SIG-M5 treated with dmso at 0.1 percent for 504 hours (cell line): ENCODE results near the gene MTCL1.
A peak's percentile ranks its signal among the peaks of the same experiment; 100 is the strongest.

Experiments
- DNase-seq: peaks from one replicate; lab custom pipeline; 2025; ENCODE audit not compliant: unreplicated experiment; lab: John Stamatoyannopoulos, UW

MTCL1 gene

DNA sequence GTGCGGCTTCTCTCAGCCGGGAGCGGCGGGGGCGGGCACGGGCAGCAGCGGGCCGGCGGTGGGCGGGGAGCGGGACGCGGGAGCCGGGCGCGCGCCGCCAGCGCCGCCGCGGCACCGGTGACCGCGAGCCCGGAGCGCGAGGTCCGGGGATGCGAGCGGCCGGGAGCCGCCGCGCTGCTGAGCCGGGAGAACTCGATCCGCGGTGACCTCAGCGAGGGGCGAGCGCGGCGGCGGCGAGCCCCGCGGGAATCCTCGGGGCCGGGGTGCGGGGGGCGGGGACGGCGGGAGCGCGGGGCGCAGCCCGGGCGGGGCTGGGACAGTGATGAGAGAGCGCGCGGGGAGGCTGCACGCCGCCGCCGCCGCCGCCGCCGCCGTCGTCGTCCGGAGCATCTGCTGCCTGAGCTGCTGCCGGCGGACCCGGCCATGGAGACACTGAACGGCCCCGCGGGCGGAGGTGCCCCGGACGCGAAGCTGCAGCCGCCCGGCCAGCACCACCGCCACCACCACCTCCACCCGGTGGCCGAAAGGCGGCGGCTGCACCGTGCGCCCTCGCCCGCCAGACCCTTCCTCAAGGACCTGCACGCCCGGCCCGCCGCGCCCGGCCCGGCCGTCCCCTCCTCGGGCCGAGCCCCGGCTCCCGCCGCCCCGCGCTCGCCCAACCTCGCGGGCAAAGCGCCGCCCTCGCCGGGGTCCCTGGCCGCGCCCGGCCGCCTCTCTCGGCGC lies at the start of gene MTCL1:
MTCL1 (plus strand) TSS at position 319 of the 723 bp plus-strand sequence; CDS start at position 424, 105 bp downstream.
- DNase-seq: peak; percentile 26

- no peak for DNase-seq
These were observed 49.1 kb upstream of the MTCL1 start for GRCh38 chr18:8656232-8656631.

- no peak for DNase-seq
These were observed 48.1 kb upstream of the MTCL1 start for GRCh38 chr18:8657050-8657820.

GRCh38 chr18:8657873-8658470 lies 47.4 kb upstream of the MTCL1 start:
- no peak for DNase-seq

- no peak for DNase-seq
These were observed 46.4 kb upstream of the MTCL1 start for GRCh38 chr18:8658858-8659485.

DNA sequence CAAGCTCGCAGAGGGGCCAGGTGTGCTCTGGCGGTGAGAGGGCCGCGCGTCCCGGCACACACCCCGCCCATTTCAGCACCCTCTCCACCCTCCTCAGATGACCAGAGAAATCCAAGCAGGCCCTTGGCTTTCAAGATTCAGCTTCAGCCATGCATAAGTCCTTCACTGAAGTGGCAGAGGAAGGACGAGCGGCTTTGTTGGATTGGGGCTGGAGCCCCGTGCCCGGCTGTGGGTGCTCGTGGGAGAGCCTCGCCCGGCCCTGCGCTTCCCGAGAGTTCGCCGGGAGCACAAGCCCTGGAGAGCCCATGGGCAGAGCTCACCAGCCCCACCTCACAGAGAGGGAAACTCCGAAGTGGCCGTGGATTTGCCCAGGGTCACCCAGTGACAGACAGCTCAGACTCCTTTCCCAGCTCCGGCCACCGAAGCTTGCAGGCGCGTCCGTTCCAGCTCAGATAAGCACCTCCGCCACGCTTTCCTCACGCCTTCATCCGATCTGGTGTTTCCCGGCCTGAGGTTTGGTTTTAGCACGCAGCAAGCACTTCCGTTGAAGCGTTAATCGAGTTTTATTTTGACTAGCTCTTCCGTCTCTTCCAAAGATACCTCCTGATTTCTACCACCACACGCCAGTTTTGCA lies 45.6 kb upstream of the MTCL1 start:
- DNase-seq: no peak

GRCh38 chr18:8660316-8660715 lies 45.0 kb upstream of the MTCL1 start:
- no peak for DNase-seq

- DNase-seq: no peak
These were observed 43.4 kb upstream of the MTCL1 start for GRCh38 chr18:8661754-8662559.

DNA sequence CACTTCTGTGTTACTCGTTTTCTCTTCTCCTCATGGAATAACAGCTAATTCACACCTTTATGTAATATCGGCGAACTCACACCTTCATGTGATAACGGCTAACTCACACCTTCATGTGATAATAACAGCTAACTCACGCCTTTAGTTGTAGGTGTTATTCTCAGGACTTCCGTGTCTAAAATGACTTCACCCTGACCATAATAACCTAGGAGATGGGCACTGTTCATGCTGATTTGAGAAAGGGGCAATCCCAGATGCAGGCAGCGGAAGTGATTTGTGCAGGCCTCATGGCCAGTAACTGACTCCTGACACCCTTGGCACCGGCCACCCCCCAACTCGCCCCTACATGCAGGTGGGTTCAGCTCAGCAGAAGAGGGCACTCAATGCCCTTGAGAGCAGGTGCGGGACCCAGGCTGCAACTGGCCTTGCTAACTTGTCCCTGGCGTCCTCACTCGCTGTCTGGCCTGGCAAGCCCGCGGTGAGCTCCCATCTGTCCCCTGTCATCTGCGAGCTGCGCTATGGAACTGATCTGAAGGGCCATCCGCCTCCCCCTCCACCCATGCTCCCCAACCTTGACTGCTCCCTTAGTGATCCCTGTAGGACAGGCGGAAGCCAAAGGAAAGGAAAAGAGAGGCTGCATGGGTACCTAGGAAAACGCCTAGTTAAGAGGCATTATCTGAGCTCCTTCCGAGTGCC lies 42.6 kb upstream of the MTCL1 start:
- DNase-seq: no peak

GRCh38 chr18:8667846-8668245 lies 37.5 kb upstream of the MTCL1 start:
- no peak for DNase-seq

GRCh38 chr18:8668381-8668780 lies 37.0 kb upstream of the MTCL1 start:
- no peak for DNase-seq

- no peak for DNase-seq
These were observed 35.8 kb upstream of the MTCL1 start for GRCh38 chr18:8669571-8669970.

DNA sequence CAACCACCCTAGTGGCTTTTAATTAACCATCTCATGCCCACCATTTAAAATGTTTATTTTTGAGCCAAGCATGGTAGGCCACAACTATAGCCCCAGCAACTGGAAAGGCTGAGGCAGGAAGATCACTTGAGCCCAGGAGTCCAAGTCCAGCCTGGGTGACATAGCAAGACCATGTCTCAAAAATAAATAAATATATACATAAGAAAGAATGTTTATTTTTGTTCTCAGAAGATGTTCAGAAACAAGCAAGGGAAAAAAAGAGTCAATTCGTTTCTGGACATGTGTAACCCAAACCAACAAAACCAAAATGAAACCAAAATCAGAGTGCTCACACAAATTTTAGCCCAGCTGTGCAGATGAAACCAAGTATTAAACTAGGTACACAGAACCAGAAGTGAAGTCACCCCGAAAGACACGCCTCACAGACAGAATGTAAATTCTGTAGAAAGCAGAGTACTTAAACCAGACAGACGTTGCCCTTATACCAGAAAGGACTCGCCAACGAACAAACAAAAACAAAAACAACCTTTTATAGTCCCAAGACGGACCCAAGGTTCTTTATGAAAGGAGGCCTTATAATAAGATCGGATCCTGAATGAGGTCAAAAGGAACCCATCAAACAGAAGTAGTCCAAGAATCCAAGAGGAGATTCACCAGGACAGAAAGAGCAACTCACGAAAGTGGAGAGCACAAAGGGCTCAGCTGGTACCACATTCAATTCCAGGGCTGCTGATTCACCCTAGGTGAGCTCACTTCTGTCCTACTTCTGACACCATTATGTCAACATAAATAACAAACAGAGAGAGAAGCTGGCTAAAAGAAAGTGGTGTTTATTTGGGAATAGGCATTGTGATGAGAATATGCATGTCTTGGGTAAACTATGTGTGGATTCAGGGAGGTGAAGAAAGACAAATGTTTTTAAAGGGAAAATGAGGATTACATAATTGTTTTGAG lies 31.8 kb upstream of the MTCL1 start:
- DNase-seq: no peak

- DNase-seq: no peak
These were observed 30.3 kb upstream of the MTCL1 start for GRCh38 chr18:8675057-8675456.

- DNase-seq: no peak
These were observed 24.2 kb upstream of the MTCL1 start for GRCh38 chr18:8681196-8681595.

DNA sequence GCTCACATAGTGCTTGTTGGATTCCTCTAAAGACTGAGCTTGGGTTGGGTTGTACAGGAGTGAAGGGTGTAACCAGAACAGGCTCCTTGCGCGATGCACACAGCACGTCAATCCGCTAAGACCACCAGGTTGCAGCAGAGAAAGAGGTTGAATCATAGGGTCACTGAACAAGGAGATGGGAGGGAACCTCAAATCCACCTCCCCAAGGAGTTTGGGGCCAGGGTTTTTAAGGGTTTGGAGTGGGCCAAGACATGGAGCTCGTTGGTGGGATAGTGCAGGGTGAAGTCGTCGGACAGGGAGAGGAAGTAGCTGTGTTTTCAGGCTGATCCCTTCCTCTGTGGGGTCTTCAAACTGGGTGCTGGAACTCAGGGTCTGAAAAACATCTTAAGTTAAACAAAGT lies 20.8 kb upstream of the MTCL1 start:
- DNase-seq: no peak

DNA sequence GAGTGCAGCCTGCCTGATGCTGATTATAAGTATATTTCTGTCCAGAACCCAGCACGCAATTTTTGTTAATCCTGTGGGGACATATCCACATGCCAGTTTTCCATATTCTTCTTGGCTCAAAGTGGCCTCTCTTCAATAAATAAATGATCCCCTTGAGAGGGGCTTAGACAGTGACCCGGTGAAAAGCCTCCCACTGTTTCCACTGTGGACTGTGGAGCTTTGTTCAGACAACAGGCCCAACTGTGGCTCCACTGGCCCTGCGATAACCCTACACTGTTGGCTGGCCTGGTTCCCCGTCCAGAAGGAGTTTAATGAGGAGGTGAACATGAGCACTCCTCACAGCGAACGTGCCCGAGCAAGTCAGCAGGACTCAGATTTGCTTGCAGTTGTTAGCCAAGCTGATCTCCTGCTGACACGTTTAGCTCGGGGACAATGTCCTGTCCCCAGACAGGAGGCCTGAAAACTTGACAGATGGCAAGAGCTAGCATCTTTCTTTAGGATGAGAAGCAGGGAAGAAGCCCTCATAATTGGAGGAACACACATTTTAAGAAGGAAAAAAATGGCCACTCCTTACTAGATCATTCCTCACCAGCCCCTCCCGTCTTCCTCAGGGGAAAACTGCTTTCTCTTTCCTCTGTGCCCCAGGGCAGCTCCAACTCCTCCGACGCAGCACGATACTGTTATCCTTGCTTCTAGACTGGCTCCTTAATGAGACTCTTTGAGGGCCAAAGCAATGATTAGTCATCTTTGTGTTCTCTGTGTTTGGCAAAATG lies 20.0 kb upstream of the MTCL1 start:
- DNase-seq: no peak

DNA sequence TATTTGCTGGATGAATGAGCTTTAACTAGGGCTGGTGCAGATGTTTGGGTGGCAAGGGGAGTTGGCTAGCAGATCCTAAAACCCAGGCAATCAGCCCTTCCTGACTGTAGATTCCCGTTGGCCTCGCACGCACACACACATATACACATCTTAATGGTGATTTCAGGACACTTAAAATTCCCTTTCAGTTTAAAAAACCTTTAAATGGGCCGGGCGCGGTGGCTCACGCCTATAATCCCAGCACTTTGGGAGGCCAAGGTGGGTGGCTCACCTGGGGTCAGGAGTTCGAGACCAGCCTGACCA lies 19.5 kb upstream of the MTCL1 start:
- no peak for DNase-seq
